ENCODE data around the gene CPAMD8. TPM values are rescaled to one million over a fixed set of nuclear protein-coding genes. Genes with fewer than 3 reads are reported as not detected.

Gene CPAMD8
- total and polyA plus RNA-seq, 2 donors (not counting 3 experiments of a cell fraction or from before 2014, with no cell fraction given): 2.2 to 3.9 TPM

DNA sequence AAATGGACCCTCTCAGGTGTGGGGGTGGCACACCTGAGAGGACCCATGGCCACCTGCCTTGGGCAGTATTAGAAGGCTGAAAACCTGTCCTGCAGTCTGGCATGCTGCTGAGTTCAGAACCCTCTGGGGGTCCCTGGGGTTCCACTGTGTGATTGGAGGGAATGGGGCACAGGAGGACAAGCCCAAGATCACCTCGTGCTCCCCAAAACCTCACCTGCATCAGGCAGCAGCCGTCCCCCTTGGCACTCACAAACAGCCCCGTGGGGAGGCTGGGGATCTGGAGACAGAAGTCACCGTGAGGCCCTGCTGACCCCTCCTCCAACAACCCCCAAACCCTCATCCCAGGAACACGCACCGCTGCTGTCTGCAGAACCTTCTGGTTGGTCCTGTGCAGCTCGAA lies 123.3 kb downstream of the CPAMD8 start:
- Histone ChIP-seq H3K79me2 (ENCODE audit: control insufficient read depth, insufficient read depth, low read length) (no peaks in the 10 kb centered on the region), H3K27me3 (ENCODE audit: control insufficient read depth in 2 of 2, insufficient read depth in 2 of 2, low read length in 2 of 2) (no peaks in the 10 kb centered on the region), H3K4me1 (ENCODE audit: control insufficient read depth, extremely low read depth, insufficient read depth, low read length) (no peaks in the 10 kb centered on the region), H3K9ac (replicated peaks; ENCODE audit: extremely low read depth, insufficient read depth, low read length) (no peak overlapping the region), H3K9me3 (replicated peaks; ENCODE audit: control insufficient read depth, insufficient read depth, low read length) (no peaks in the 10 kb centered on the region), H3K4me3 (replicated peaks in 1 of 3; ENCODE audit: insufficient read depth in 1 of 3, low read depth in 1 of 3, low read length in 3 of 3) (no peak overlapping the region), H2AFZ (ENCODE audit: low read depth, low read length) (no peak overlapping the region), H3K36me3 (ENCODE audit: control insufficient read depth in 2 of 2, extremely low read depth in 1 of 2, insufficient read depth in 2 of 2, low read length in 2 of 2) (no peaks in the 10 kb centered on the region), H3K9me1 (replicated peaks; ENCODE audit: control insufficient read depth, extremely low read depth, insufficient read depth, low read length) (no peaks in the 10 kb centered on the region), H4K20me1 (replicated peaks; ENCODE audit: control insufficient read depth, extremely low read depth, insufficient read depth, low read length) (no peaks in the 10 kb centered on the region), H3K27ac (ENCODE audit: insufficient read depth, low read depth, low read length) (no peak overlapping the region), H3K4me2 (ENCODE audit: insufficient read depth, low read length) (no peak overlapping the region)
- ChIA-PET POLR2A (no interaction called here), CTCF (interaction anchor here (1.7 kb wide), 1 partner anchor 124 kb away, joined by 5 read pairs; no protein-coding TSS in a partner anchor)
- FAIRE-seq (no peak), DNase-seq (ENCODE audit: low read depth, low spot score) (no peak)
- BruUV-seq (replicated peaks): no TSS peak
- intact Hi-C loops (cut with micrococcal nuclease) (no loop called here), dilution Hi-C loops (cut with MboI; ENCODE audit: extremely low pct_ligation_motif_present, low sequenced_read_pairs) (no loop called here)
- TF ChIP-seq EZH2 (IDR thresholded peaks at IDR 0.05; ENCODE audit: borderline replicate concordance, low read depth, low read length, severe bottlenecking): no peak
- TF ChIP-seq, protein P1, sequence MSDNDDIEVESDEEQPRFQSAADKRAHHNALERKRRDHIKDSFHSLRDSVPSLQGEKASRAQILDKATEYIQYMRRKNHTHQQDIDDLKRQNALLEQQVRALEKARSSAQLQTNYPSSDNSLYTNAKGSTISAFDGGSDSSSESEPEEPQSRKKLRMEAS (IDR thresholded peaks at IDR 0.05; ENCODE audit: insufficient read depth, insufficient read length): no peak
- TF ChIP-seq, protein P2, sequence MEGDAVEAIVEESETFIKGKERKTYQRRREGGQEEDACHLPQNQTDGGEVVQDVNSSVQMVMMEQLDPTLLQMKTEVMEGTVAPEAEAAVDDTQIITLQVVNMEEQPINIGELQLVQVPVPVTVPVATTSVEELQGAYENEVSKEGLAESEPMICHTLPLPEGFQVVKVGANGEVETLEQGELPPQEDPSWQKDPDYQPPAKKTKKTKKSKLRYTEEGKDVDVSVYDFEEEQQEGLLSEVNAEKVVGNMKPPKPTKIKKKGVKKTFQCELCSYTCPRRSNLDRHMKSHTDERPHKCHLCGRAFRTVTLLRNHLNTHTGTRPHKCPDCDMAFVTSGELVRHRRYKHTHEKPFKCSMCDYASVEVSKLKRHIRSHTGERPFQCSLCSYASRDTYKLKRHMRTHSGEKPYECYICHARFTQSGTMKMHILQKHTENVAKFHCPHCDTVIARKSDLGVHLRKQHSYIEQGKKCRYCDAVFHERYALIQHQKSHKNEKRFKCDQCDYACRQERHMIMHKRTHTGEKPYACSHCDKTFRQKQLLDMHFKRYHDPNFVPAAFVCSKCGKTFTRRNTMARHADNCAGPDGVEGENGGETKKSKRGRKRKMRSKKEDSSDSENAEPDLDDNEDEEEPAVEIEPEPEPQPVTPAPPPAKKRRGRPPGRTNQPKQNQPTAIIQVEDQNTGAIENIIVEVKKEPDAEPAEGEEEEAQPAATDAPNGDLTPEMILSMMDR (IDR thresholded peaks at IDR 0.05; ENCODE audit: extremely low read depth in 1 of 2, insufficient read depth in 1 of 2, low read depth in 1 of 2, low read length in 2 of 2): no peak
- no peak for TF ChIP-seq JUN (IDR thresholded peaks at IDR 0.05; ENCODE audit: borderline replicate concordance, insufficient read depth, insufficient read length, low read depth)
- no peak for TF ChIP-seq MYC (IDR thresholded peaks at IDR 0.05; ENCODE audit: low read depth, low read length)
- no peak for TF ChIP-seq POLR2A (IDR thresholded peaks at IDR 0.05; ENCODE audit: low read depth, low read length)
- no peak for TF ChIP-seq GATA2 (IDR thresholded peaks at IDR 0.05; ENCODE audit: insufficient read depth, insufficient read length, low read depth, low read length)
- no peak for TF ChIP-seq FOS (IDR thresholded peaks at IDR 0.05; ENCODE audit: borderline replicate concordance, insufficient read depth, low read length)
- no peak for TF ChIP-seq POLR2AphosphoS5 (IDR thresholded peaks at IDR 0.05; ENCODE audit: insufficient read depth, low read depth, low read length)

Measured in endothelial cell of umbilical vein (primary cell).